ENCODE results near the gene TMX4.

DNA sequence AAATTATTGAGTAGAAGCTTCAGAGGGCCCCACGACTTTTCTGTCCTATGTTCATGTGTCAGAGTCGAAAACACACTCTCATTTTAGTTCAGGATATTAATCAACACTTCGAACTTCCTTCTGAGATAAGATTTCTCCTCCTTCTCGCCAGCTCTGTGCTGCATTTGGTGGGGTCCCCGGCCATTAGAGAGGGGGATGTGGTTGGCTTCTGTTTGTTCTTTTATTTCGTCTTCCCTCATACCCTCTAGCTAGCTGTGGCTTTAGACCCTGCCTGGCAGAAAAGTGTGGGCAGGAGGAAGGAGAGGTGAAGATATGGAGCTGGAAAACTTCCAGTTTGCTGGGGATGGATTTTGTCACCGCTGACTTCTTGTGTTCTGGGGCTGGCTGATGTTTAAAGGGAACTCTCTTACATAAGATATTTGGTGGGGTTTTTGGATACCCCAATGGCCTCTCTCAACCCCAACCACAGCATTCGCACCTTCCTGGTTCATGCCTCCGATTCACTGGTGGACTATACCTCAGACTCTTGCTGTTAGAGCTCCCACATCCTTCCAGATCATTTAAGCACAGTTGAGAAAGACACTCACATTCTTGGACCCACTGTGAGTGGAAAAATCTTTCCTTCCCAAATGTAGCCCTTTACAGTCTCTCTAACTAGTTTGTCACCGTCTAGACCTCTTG, 30.7 kb upstream of the TMX4 start:
- no peak for TF ChIP-seq EZH2 (IDR thresholded peaks at IDR 0.05; ENCODE audit: low read length, unreplicated experiment)
- no peak for TF ChIP-seq EZH2phosphoT487 (IDR thresholded peaks at IDR 0.05; ENCODE audit: borderline replicate concordance, low read length)

All from PC-3 (cell line).